ENCODE results near the gene SERPINB11. TPM values are rescaled to one million over a fixed set of nuclear protein-coding genes. Genes with fewer than 3 reads are reported as not detected.
"Not testable (repeated sequence)": the region's sequence is repeated elsewhere in the genome, so short reads cannot be mapped to it uniquely, and the experiment has no call there.

The SERPINB11 gene
- total RNA-seq, 2 experiments from 2014 or later = not detected

- H3K27ac Mint-ChIP-seq = no peak overlapping the region
Observed at GRCh38 chr18:63758615-63759240, 56.0 kb downstream of the SERPINB11 start.

GRCh38 chr18:63759786-63760185, 57.0 kb downstream of the SERPINB11 start:
- ATAC-seq; intact Hi-C loops (cut with micrococcal nuclease); H3K27me3 Mint-ChIP-seq; H3K36me3 Mint-ChIP-seq (ENCODE audit: low read depth); POLR2A ChIA-PET; H3K27ac Mint-ChIP-seq; H3K4me1 Mint-ChIP-seq (ENCODE audit: low read depth); DNase-seq; CTCF ChIA-PET; H3K4me3 Mint-ChIP-seq: not testable (repeated sequence)
- H3K9me3 Mint-ChIP-seq = peaks cover 11% of the 10 kb centered on the region

More at GRCh38 chr18:63758615-63759240, 56.0 kb downstream of the SERPINB11 start:
- Mint-ChIP-seq H3K9me3 (peaks cover 11% of the 10 kb centered on the region), H3K4me1 (ENCODE audit: low read depth) (no peaks in the 10 kb centered on the region), H3K4me3 (no peak overlapping the region), H3K27me3 (peaks cover 1% of the 10 kb centered on the region), H3K36me3 (ENCODE audit: low read depth) (no peaks in the 10 kb centered on the region)
- ATAC-seq (no peak), DNase-seq (no peak)
- CTCF ChIA-PET = no interaction called here
- POLR2A ChIA-PET = no interaction called here
- intact Hi-C loops (cut with micrococcal nuclease) = no loop called here
- TF ChIP-seq CTCF (IDR thresholded peaks at IDR 0.05) = no peak

GRCh38 chr18:63762518-63762917, 59.8 kb downstream of the SERPINB11 start:
- H3K27ac Mint-ChIP-seq = no peak overlapping the region
- no peaks in the 10 kb centered on the region for H3K36me3 Mint-ChIP-seq (ENCODE audit: low read depth)
- H3K4me1 Mint-ChIP-seq (ENCODE audit: low read depth) = no peaks in the 10 kb centered on the region
- POLR2A ChIA-PET = no interaction called here
- TF ChIP-seq CTCF (IDR thresholded peaks at IDR 0.05) = no peak
- intact Hi-C loops (cut with micrococcal nuclease) = no loop called here
- DNase-seq (no peak), ATAC-seq (no peak)
- H3K9me3 Mint-ChIP-seq = peaks cover 11% of the 10 kb centered on the region
- no peaks in the 10 kb centered on the region for H3K27me3 Mint-ChIP-seq
- H3K4me3 Mint-ChIP-seq = no peak overlapping the region
- CTCF ChIA-PET = no interaction called here

GRCh38 chr18:63763831-63764600, 61.3 kb downstream of the SERPINB11 start:
- no peak for TF ChIP-seq CTCF (IDR thresholded peaks at IDR 0.05)

GRCh38 chr18:63765837-63766236, 63.1 kb downstream of the SERPINB11 start:
- H3K27me3 Mint-ChIP-seq = no peaks in the 10 kb centered on the region
- peaks cover 2% of the 10 kb centered on the region for H3K9me3 Mint-ChIP-seq
- no peaks in the 10 kb centered on the region for H3K36me3 Mint-ChIP-seq (ENCODE audit: low read depth)

More at GRCh38 chr18:63763831-63764600, 61.3 kb downstream of the SERPINB11 start:
- CTCF ChIA-PET = interaction anchor here (0.9 kb wide), 1 partner anchor 13 kb away, joined by 3 read pairs; no protein-coding TSS in a partner anchor
- H3K27ac Mint-ChIP-seq = no peak overlapping the region
- H3K4me3 Mint-ChIP-seq = no peak overlapping the region
- H3K9me3 Mint-ChIP-seq = peaks cover 11% of the 10 kb centered on the region
- no peaks in the 10 kb centered on the region for H3K27me3 Mint-ChIP-seq
- DNase-seq = no peak
- intact Hi-C loops (cut with micrococcal nuclease) = no loop called here
- ATAC-seq = no peak
- no peaks in the 10 kb centered on the region for H3K4me1 Mint-ChIP-seq (ENCODE audit: low read depth)
- POLR2A ChIA-PET = no interaction called here
- no peaks in the 10 kb centered on the region for H3K36me3 Mint-ChIP-seq (ENCODE audit: low read depth)

More at GRCh38 chr18:63765837-63766236, 63.1 kb downstream of the SERPINB11 start:
- DNase-seq (no peak), ATAC-seq (no peak)
- no peak overlapping the region for H3K27ac Mint-ChIP-seq
- H3K4me1 Mint-ChIP-seq (ENCODE audit: low read depth) = no peaks in the 10 kb centered on the region
- ChIA-PET CTCF (no interaction called here), POLR2A (no interaction called here)
- no peak for TF ChIP-seq CTCF (IDR thresholded peaks at IDR 0.05)
- intact Hi-C loops (cut with micrococcal nuclease) = no loop called here
- no peak overlapping the region for H3K4me3 Mint-ChIP-seq

Other genes with a start within 250 kb of the SERPINB11 start
- gene SERPINB5, start 226.0 kb upstream of the SERPINB11 start, total RNA-seq = not detected
- not detected for gene SERPINB12, start 160.6 kb upstream of the SERPINB11 start, total RNA-seq
- not detected for gene SERPINB13, start 115.6 kb upstream of the SERPINB11 start, total RNA-seq
- gene SERPINB4, start 58.7 kb upstream of the SERPINB11 start, total RNA-seq = not detected
- not detected for gene SERPINB3, start 41.1 kb upstream of the SERPINB11 start, total RNA-seq
- gene SERPINB7, start 72.5 kb downstream of the SERPINB11 start, total RNA-seq = not detected
- not detected for gene SERPINB2, start 184.7 kb downstream of the SERPINB11 start, total RNA-seq
- not detected for gene SERPINB10, start 205.0 kb downstream of the SERPINB11 start, total RNA-seq
- 1 to 10 TPM; 1.4 to 1.6 TPM for gene HMSD, start 246.3 kb downstream of the SERPINB11 start, total RNA-seq

Measured in activated CD8-positive, alpha-beta T cell treated with anti-CD3 and anti-CD28 coated beads for 36 hours (primary cell).